A549 (cell line): Measurements from ENCODE around the gene GZF1. TPM values are rescaled to one million over a fixed set of nuclear protein-coding genes. Genes with fewer than 3 reads are reported as not detected.
A peak's percentile ranks its signal among the peaks of the same experiment; 100 is the strongest.

Experiments
- ATAC-seq, 2 experiments: fragments of 200-7000 bp in 1 of 2; fragments of >200 bp in 1 of 2; cut with Nextera tagmentation in 1 of 2; cut with Tn5 transposase in 1 of 2; 3 replicates each; pipeline versions ENCODE4 v1.8.0 to v1.9.1; 2018 to 2020; ENCODE audit warnings: mild to moderate bottlenecking in 1 of 2, moderate library complexity in 1 of 2
- CTCF ChIA-PET: fragments of 300-600 bp; sonication (Branson Sonifier 250); formaldehyde crosslinking; extraction: SDS; loops from one replicate; lab custom pipeline; 2021; ENCODE audit warnings: antibody characterized with exemption, inconsistent platforms; lab: Yijun Ruan, JAX
- POLR2A ChIA-PET: fragments of 350-600 bp; formaldehyde crosslinking; extraction: SDS; loops from one replicate; lab custom pipeline; 2021; ENCODE audit warnings: antibody characterized with exemption, inconsistent platforms; lab: Yijun Ruan, JAX
- DNase-seq, 2 experiments: peaks; one replicate each; pipeline versions ENCODE4 v3.0.0 to v3.0.0-alpha.2; 2011 to 2016; ENCODE audit warnings: low read depth in 1 of 2, low spot score in 1 of 2
- FAIRE-seq: peaks from 2 replicates; lab custom pipeline; 2011; peaks lifted over from hg19 to GRCh38; lab: Jason Lieb, UNC
- H3K27ac ChIP-seq, 2 experiments: fragments of >200 bp; sonication (Bioruptor Twin); formaldehyde crosslinking; 3 replicates each; pipeline ENCODE4 v1.5.1; 2016 to 2017
- H3K4me1 ChIP-seq: fragments of >200 bp; sonication (Bioruptor Twin); formaldehyde crosslinking; 3 replicates; pipeline ENCODE4 v1.6.1; 2016
- H3K4me2 ChIP-seq: fragments of >200 bp; sonication (Bioruptor Twin); formaldehyde crosslinking; 3 replicates; pipeline ENCODE4 v1.6.1; 2016
- H3K4me3 ChIP-seq: fragments of >200 bp; sonication (Bioruptor Twin); formaldehyde crosslinking; 3 replicates; pipeline ENCODE4 v1.5.1; 2016
- H3K9me3 ChIP-seq: fragments of >200 bp; sonication (Bioruptor Twin); formaldehyde crosslinking; 3 replicates; pipeline ENCODE4 v1.6.1; 2016
- EHF ChIP-seq: fragments of 250-450 bp; sonication (Bioruptor Pico); IDR thresholded peaks from 2 replicates; pipeline ENCODE4 v1.5.0; 2020; ENCODE audit warnings: mild to moderate bottlenecking
- FOSB ChIP-seq: fragments of 250-450 bp; sonication (Bioruptor Pico); IDR thresholded peaks from 2 replicates; pipeline ENCODE4 v1.5.0; 2020; ENCODE audit warnings: mild to moderate bottlenecking, moderate library complexity
- HDAC2 ChIP-seq: fragments of 200-600 bp; sonication (generic); IDR thresholded peaks from 2 replicates; pipeline ENCODE4 v1.6.1; 2016
- HEYL ChIP-seq: fragments of 250-450 bp; sonication (Bioruptor Pico); IDR thresholded peaks from 2 replicates; pipeline ENCODE4 v1.8.0; 2021; ENCODE audit warnings: mild to moderate bottlenecking, moderate library complexity
- HOXA7 ChIP-seq: fragments of 250-450 bp; sonication (Bioruptor Pico); IDR thresholded peaks from 2 replicates; pipeline ENCODE4 v1.5.0; 2020; ENCODE audit warnings: mild to moderate bottlenecking, moderate library complexity
- HOXB13 ChIP-seq: fragments of 250-450 bp; sonication (Bioruptor Pico); IDR thresholded peaks from 2 replicates; pipeline ENCODE4 v1.5.0; 2020; ENCODE audit warnings: low read depth, mild to moderate bottlenecking, moderate library complexity
- JUN ChIP-seq, 2 experiments: fragments of >200 bp; sonication (Bioruptor Twin); formaldehyde crosslinking; IDR thresholded peaks; 2 replicates in 1 of 2; 3 replicates in 1 of 2; pipeline ENCODE4 v1.6.1; 2016 to 2017
- KDM5A ChIP-seq: fragments of 200-600 bp; sonication (generic); IDR thresholded peaks from 2 replicates; pipeline ENCODE4 v1.6.1; 2016; ENCODE audit warnings: antibody characterized with exemption, mild to moderate bottlenecking
- MAFK ChIP-seq: fragments of 450-650 bp; IDR thresholded peaks from 2 replicates; pipeline ENCODE4 v1.6.1; 2014; ENCODE audit not compliant: partially characterized antibody
- MAZ ChIP-seq: fragments of 150-350 bp; IDR thresholded peaks from 2 replicates; pipeline ENCODE4 v1.6.1; 2014; ENCODE audit warnings: antibody characterized with exemption, low read depth, low read length, borderline replicate concordance
- NPAS2 ChIP-seq: fragments of 250-450 bp; sonication (Bioruptor Pico); IDR thresholded peaks from 2 replicates; pipeline ENCODE4 v1.8.0; 2022; ENCODE audit warnings: mild to moderate bottlenecking, moderate library complexity, borderline replicate concordance
- RAD21 ChIP-seq, 2 experiments: fragments of >200 bp in 1 of 2; sonication (Bioruptor Twin) in 1 of 2; formaldehyde crosslinking in 1 of 2; IDR thresholded peaks in 1 of 2; conservative IDR thresholded peaks in 1 of 2; 2 replicates in 1 of 2; 3 replicates in 1 of 2; pipeline ENCODE4 v1.6.1; 2012 to 2018; ENCODE audit warnings: inconsistent platforms in 1 of 2
- SMC3 ChIP-seq: fragments of >200 bp; sonication (Bioruptor Twin); formaldehyde crosslinking; IDR thresholded peaks from 3 replicates; pipeline ENCODE4 v1.6.1; 2018; ENCODE audit warnings: inconsistent platforms
- TFCP2L1 ChIP-seq: fragments of 250-450 bp; sonication (Bioruptor Pico); IDR thresholded peaks from 2 replicates; pipeline ENCODE4 v1.5.0; 2021; ENCODE audit warnings: mild to moderate bottlenecking
- WGBS: methylation state at CpG from one replicate; pipeline ENCODE4 v1.1.6; 2017; ENCODE audit errors: missing lambda C conversion rate; 5-methylcytosine and 5-hydroxymethylcytosine counted together
- polyA plus RNA-seq, 4 experiments: library from polyadenylated mRNA; depleted of rRNA in 3 of 4; stranded (reverse); fragments of >200 nt; fragmentation: RNase III in 1 of 4; extraction: RNeasy Plus Mini Kit Qiagen cat#74134 plus additional on column Dnase treatment in 1 of 4; gene quantifications; 2 replicates in 3 of 4; 3 replicates in 1 of 4; pipeline ENCODE4 v1.2.3, GENCODE V29; 2011 to 2017
- TF ChIP-seq, protein P1 (sequence below): fragments of 450-650 bp; IDR thresholded peaks from 2 replicates; pipeline ENCODE4 v1.6.1; 2014; ENCODE audit warnings: antibody characterized with exemption
- TF ChIP-seq, protein P2 (sequence below): fragments of 200-600 bp; sonication (generic); IDR thresholded peaks from 2 replicates; pipeline ENCODE4 v1.6.1; 2016; ENCODE audit warnings: antibody characterized with exemption, mild to moderate bottlenecking, moderate library complexity
- TF ChIP-seq, protein P3 (sequence below): fragments of >200 bp; sonication (Bioruptor Twin); formaldehyde crosslinking; IDR thresholded peaks from 3 replicates; pipeline ENCODE4 v1.5.1; 2016
- TF ChIP-seq, protein P4 (sequence below): fragments of 250-450 bp; sonication (Bioruptor Pico); IDR thresholded peaks from 2 replicates; pipeline ENCODE4 v1.5.0; 2021; ENCODE audit warnings: mild to moderate bottlenecking, moderate library complexity, borderline replicate concordance
- TF ChIP-seq, protein P5 (sequence below): fragments of >200 bp; sonication (Bioruptor Twin); formaldehyde crosslinking; IDR thresholded peaks from 3 replicates; pipeline ENCODE4 v1.6.1; 2016

GZF1 gene
- polyA plus RNA-seq, 2 of the 4 experiments (the other 2 are of a cell fraction) = 13.2 to 24.7 TPM

DNA sequence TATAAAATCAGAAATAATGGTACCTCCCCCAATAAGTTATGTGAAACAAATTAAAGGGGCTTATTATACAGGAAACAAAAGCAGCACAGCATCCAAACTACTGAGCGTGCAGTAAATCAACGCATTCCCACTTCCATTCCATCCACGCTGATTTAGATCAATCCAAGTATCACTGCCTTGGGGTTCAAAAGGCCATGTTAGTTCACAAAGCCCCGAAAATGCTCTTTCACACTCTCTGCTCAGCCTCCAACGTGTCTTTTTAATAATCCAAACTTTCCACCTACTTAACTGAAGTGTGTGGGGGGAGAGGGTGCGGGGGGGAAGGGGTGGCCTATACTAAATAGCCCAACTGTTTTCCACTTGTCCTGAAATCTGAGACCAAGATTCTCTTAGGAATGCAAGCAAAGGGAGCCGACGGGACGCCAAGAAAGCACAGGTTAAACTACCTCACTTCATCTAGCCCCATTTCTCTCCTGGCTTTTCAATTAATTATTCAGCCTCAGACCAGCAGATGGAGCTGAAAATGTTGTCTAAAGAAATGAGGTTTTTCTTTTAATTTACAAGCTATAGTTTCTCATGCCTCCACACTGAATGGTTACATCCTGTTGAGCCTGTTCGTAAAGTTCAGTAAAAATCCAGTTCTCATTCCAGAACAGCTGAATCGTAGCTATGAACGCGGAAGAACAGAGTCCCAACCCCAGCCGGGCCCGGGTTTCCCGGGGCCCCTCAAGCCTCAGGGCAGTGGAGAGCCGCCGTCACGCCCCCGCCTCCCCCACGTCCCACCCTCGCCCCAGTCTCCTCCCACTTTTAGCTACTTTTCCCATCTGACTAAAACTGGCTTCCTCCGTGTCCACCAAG, 12.4 kb upstream of the GZF1 start:
- Histone ChIP-seq H3K4me1 (peaks cover 21% of the 10 kb centered on the region), H3K4me2 (peak overlapping the region; percentile 89), H3K9me3 (no peaks in the 10 kb centered on the region), H3K4me3 (peak overlapping the region; percentile 81), H3K27ac (peak overlapping the region; percentile 94 to 95)
- FAIRE-seq (peak; percentile 56), DNase-seq (peak in 1 of 2 experiments; percentile 94), ATAC-seq (peak; percentile 74 to 79)
- POLR2A ChIA-PET = interaction anchor here (0.6 to 2.6 kb wide), 32 partner anchors 10 to 1015 kb away, joined by 3 to 92 read pairs (median 4); partner anchors contain the start of genes GZF1, NAPB and THBD
- 12% methylated on average over 23 of the region's 23 CpGs for WGBS
- CTCF ChIA-PET = interaction anchor here (0.6 to 3.3 kb wide), 17 partner anchors 9 to 1035 kb away, joined by 3 to 36 read pairs (median 5); partner anchors contain the start of genes GZF1 and NAPB
- TF ChIP-seq KDM5A (no peak), TFCP2L1 (CRISPR knock-in tag) (0 out of 2 replicates have a peak, but pooled peaks have one; percentile 59), NPAS2 (no peak), HOXB13 (CRISPR knock-in tag) (no peak), SMC3 (peak; percentile 47; the same call in 2 of the 3 replicates), FOSB (peak; percentile 42; the same call in 1 of the 2 replicates), HOXA7 (CRISPR knock-in tag) (peak; percentile 17; the same call in 1 of the 2 replicates), HDAC2 (no peak), HEYL (no peak), EHF (no peak), JUN (IDR thresholded peaks at IDR 0.05) (no peak), MAZ (peak; percentile 80; the same call in 1 of the 2 replicates), RAD21 (conservative IDR thresholded peaks at IDR 0.05 in 1 of 2, IDR thresholded peaks at IDR 0.05 in 1 of 2) (peak; percentile 30 to 47; a peak in 4 of 5 replicates), MAFK (no peak)
- TF ChIP-seq, protein P1, sequence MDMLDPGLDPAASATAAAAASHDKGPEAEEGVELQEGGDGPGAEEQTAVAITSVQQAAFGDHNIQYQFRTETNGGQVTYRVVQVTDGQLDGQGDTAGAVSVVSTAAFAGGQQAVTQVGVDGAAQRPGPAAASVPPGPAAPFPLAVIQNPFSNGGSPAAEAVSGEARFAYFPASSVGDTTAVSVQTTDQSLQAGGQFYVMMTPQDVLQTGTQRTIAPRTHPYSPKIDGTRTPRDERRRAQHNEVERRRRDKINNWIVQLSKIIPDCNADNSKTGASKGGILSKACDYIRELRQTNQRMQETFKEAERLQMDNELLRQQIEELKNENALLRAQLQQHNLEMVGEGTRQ = no peak
- TF ChIP-seq, protein P2, sequence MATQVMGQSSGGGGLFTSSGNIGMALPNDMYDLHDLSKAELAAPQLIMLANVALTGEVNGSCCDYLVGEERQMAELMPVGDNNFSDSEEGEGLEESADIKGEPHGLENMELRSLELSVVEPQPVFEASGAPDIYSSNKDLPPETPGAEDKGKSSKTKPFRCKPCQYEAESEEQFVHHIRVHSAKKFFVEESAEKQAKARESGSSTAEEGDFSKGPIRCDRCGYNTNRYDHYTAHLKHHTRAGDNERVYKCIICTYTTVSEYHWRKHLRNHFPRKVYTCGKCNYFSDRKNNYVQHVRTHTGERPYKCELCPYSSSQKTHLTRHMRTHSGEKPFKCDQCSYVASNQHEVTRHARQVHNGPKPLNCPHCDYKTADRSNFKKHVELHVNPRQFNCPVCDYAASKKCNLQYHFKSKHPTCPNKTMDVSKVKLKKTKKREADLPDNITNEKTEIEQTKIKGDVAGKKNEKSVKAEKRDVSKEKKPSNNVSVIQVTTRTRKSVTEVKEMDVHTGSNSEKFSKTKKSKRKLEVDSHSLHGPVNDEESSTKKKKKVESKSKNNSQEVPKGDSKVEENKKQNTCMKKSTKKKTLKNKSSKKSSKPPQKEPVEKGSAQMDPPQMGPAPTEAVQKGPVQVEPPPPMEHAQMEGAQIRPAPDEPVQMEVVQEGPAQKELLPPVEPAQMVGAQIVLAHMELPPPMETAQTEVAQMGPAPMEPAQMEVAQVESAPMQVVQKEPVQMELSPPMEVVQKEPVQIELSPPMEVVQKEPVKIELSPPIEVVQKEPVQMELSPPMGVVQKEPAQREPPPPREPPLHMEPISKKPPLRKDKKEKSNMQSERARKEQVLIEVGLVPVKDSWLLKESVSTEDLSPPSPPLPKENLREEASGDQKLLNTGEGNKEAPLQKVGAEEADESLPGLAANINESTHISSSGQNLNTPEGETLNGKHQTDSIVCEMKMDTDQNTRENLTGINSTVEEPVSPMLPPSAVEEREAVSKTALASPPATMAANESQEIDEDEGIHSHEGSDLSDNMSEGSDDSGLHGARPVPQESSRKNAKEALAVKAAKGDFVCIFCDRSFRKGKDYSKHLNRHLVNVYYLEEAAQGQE = no peak
- TF ChIP-seq, protein P3, sequence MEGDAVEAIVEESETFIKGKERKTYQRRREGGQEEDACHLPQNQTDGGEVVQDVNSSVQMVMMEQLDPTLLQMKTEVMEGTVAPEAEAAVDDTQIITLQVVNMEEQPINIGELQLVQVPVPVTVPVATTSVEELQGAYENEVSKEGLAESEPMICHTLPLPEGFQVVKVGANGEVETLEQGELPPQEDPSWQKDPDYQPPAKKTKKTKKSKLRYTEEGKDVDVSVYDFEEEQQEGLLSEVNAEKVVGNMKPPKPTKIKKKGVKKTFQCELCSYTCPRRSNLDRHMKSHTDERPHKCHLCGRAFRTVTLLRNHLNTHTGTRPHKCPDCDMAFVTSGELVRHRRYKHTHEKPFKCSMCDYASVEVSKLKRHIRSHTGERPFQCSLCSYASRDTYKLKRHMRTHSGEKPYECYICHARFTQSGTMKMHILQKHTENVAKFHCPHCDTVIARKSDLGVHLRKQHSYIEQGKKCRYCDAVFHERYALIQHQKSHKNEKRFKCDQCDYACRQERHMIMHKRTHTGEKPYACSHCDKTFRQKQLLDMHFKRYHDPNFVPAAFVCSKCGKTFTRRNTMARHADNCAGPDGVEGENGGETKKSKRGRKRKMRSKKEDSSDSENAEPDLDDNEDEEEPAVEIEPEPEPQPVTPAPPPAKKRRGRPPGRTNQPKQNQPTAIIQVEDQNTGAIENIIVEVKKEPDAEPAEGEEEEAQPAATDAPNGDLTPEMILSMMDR = peak; percentile 68
- TF ChIP-seq, protein P4, sequence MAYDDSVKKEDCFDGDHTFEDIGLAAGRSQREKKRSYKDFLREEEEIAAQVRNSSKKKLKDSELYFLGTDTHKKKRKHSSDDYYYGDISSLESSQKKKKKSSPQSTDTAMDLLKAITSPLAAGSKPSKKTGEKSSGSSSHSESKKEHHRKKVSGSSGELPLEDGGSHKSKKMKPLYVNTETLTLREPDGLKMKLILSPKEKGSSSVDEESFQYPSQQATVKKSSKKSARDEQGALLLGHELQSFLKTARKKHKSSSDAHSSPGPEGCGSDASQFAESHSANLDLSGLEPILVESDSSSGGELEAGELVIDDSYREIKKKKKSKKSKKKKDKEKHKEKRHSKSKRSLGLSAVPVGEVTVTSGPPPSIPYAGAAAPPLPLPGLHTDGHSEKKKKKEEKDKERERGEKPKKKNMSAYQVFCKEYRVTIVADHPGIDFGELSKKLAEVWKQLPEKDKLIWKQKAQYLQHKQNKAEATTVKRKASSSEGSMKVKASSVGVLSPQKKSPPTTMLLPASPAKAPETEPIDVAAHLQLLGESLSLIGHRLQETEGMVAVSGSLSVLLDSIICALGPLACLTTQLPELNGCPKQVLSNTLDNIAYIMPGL (CRISPR knock-in tag) = no peak
- TF ChIP-seq, protein P5, sequence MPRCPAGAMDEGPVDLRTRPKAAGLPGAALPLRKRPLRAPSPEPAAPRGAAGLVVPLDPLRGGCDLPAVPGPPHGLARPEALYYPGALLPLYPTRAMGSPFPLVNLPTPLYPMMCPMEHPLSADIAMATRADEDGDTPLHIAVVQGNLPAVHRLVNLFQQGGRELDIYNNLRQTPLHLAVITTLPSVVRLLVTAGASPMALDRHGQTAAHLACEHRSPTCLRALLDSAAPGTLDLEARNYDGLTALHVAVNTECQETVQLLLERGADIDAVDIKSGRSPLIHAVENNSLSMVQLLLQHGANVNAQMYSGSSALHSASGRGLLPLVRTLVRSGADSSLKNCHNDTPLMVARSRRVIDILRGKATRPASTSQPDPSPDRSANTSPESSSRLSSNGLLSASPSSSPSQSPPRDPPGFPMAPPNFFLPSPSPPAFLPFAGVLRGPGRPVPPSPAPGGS = 0 out of 3 replicates have a peak, but pooled peaks have one; percentile 13
